NK-92 (cell line): ENCODE measurements around the gene UFD1.

ENCODE experiments used
- DNase-seq: peaks from one replicate; lab custom pipeline; 2025; ENCODE audit not compliant: unreplicated experiment; lab: John Stamatoyannopoulos, UW

Gene UFD1

DNA sequence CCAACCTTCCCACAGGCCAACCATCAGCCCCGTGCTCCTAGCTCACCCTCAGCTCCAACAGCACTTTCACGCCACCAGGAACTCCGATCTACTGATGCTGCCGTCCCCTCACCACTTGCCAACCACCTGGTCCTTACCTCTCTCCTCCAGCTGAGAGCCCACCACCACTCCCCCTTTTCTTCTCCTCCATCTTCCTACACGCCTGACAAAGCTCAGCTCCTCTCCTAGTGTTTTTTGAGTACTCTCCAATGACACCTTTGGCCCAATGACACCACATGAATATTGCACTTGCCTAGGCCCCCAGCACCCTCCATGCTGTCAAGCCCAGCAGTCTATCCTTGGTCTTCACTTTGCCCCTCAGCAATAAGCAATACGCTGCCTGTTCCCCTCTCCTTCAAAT is 78.1 kb downstream of the UFD1 start:
- DNase-seq, result no peak
